Ovary (tissue), 9 donors: ENCODE data around the gene COL18A1. TPM values are rescaled to one million over a fixed set of nuclear protein-coding genes. Genes with fewer than 3 reads are reported as not detected.
A peak's percentile ranks its signal among the peaks of the same experiment; 100 is the strongest.

ENCODE experiments used
- DNase-seq, 5 donors: peaks; one replicate each; pipeline ENCODE4 v3.0.0-alpha.2; 2019 to 2020
- H3K27ac ChIP-seq, 2 donors: fragments of 200-600 bp; one replicate each; pipeline versions ENCODE4 v1.5.1 to v1.8.0; 2019 to 2022
- H3K27me3 ChIP-seq: fragments of 200-600 bp; one replicate; pipeline ENCODE4 v1.8.0; 2022
- H3K36me3 ChIP-seq: fragments of 200-600 bp; sonication (generic); one replicate; pipeline ENCODE4 v1.5.1; 2019
- H3K4me1 ChIP-seq: one replicate; pipeline ENCODE4 v1.8.1; 2013; ENCODE audit warnings: mild to moderate bottlenecking, moderate library complexity; ENCODE audit not compliant: insufficient read depth
- H3K4me3 ChIP-seq: fragments of 200-600 bp; sonication (generic); one replicate; pipeline ENCODE4 v1.5.1; 2017
- H3K9me3 ChIP-seq, 2 donors: fragments of 200-600 bp in 1 of 2; sonication (generic) in 1 of 2; one replicate each; pipeline versions ENCODE4 v1.5.1 to v1.8.1; 2013 to 2019; ENCODE audit warnings: mild to moderate bottlenecking in 1 of 2, moderate library complexity in 1 of 2
- EP300 ChIP-seq: sonication (generic); formaldehyde crosslinking; IDR thresholded peaks from one replicate; pipeline ENCODE4 v1.6.1; 2017; ENCODE audit warnings: antibody characterized with exemption
- POLR2A ChIP-seq: fragments of 450-650 bp; IDR thresholded peaks from one replicate; pipeline ENCODE4 v1.6.1; 2017; ENCODE audit warnings: antibody characterized with exemption, mild to moderate bottlenecking, moderate library complexity
- WGBS, 3 donors: extraction: QIAGEN DNeasy Blood & Tissue Kit in 1 of 3; methylation state at CpG; one replicate each; pipeline versions ENCODE4 v1.1.5 to v1.1.7; 2013 to 2017; 5-methylcytosine and 5-hydroxymethylcytosine counted together
- intact Hi-C, 4 donors: fragments of 100-400 bp; cut with DNase I; formaldehyde crosslinking; loops; one replicate each; pipeline versions ENCODE4 v1.11.0 to v1.15.1; 2022 to 2023
- polyA plus RNA-seq, 2 donors: library from polyadenylated mRNA; stranded (reverse); fragments of 200-250 nt in 1 of 2; fragments of 350-450 nt in 1 of 2; fragmentation: Illumina TruSeq in 1 of 2; extraction: RNeasy Lipid Tissue Mini Kit (QIAGEN cat#74804) in 1 of 2; gene quantifications; one replicate each; pipeline ENCODE4 v1.2.3, GENCODE V29; 2013 to 2014
- total RNA-seq, 7 donors: library from RNA; depleted of rRNA in 2 of 7; stranded (reverse); fragments of >200 nt in 2 of 7; fragmentation: NEBNext Ultra II Directional in 3 of 7; extraction: Animal tissue kit (Norgen Biotek cat#: 25700) in 3 of 7; gene quantifications; one replicate each; pipeline versions ENCODE4 v1.1.0 to v1.2.4, GENCODE V29; 2016 to 2023
- TF ChIP-seq, protein P1 (sequence below), 3 donors: fragments of 450-650 bp in 2 of 3; fragments of 200-600 bp in 1 of 3; IDR thresholded peaks; one replicate each; pipeline versions ENCODE4 v1.5.1 to v1.8.0; 2016 to 2022; ENCODE audit warnings: antibody characterized with exemption in 3 of 3, mild to moderate bottlenecking in 1 of 3
- donor health status: DM: no; HTN: no; CAD: no; lungs with moderate emphysema.
- donor health status: DM: no; HTN: no; CAD: no.
- donor health status: Bipolar disorder and iron deficiency.
- donor health status: DM: yes; HTN: yes; CAD: no.
- donor health status: DM: no; HTN: no; CAD: no.
- donor health status: DM: yes; HTN: yes; CAD: no.

The COL18A1 gene
- total and polyA plus RNA-seq, 9 donors, result 11.1 to 353 (median 268) TPM

DNA sequence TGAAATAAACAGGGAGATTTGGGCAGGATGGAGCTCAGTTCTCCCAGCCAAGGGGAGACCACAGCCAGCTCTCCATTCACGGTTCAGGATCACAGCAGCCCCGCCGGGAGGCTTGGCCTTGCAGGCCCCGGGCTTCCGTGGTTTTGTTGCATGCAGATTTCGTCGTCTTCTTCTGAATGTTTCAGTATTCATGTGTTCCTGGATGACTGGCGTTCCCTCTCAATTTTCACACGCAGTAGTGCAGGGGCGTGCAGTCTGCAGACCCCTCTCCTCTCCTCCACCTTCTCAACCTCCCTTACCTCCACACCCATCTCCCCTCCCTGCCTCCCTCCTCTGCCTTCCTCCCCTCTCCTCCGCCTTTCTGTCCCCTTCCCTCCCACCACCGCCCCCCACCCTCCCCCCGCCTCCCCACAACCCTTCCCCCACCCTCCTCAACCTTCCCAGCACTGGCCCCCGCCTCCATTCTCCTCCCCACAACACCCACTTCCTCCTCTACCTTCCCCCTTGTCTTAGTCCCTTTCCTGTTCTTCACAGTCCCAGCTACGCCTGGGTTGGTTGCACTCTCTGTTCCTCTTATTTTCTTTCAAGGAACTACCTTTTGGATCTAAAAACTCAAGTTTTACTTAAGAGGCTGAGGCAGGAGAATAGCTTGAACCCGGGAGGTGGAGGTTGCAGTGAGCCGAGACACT is 145.7 kb downstream of the COL18A1 start:
- TF ChIP-seq, protein P1, sequence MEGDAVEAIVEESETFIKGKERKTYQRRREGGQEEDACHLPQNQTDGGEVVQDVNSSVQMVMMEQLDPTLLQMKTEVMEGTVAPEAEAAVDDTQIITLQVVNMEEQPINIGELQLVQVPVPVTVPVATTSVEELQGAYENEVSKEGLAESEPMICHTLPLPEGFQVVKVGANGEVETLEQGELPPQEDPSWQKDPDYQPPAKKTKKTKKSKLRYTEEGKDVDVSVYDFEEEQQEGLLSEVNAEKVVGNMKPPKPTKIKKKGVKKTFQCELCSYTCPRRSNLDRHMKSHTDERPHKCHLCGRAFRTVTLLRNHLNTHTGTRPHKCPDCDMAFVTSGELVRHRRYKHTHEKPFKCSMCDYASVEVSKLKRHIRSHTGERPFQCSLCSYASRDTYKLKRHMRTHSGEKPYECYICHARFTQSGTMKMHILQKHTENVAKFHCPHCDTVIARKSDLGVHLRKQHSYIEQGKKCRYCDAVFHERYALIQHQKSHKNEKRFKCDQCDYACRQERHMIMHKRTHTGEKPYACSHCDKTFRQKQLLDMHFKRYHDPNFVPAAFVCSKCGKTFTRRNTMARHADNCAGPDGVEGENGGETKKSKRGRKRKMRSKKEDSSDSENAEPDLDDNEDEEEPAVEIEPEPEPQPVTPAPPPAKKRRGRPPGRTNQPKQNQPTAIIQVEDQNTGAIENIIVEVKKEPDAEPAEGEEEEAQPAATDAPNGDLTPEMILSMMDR (IDR thresholded peaks at IDR 0.05), result no peak
- TF ChIP-seq EP300 (no peak), POLR2A (no peak)
- peaks cover 4% of the 10 kb centered on the region for H3K4me1 ChIP-seq
- no peaks in the 10 kb centered on the region for H3K9me3 ChIP-seq
- no peaks in the 10 kb centered on the region for H3K36me3 ChIP-seq
- DNase-seq, result peak in 3 of 5 donors; percentile 6 to 33 (median 21)
- intact Hi-C loops, result loop anchor here in 2 of 4 donors (10.0 kb wide), 1 partner anchor 274 kb away; no protein-coding TSS in a partner anchor
- no peaks in the 10 kb centered on the region for H3K27me3 ChIP-seq
- H3K27ac ChIP-seq, result no peak overlapping the region
- no peak overlapping the region for H3K4me3 ChIP-seq
- 34 to 41% (median 38%) methylated on average over 17 of the region's 17 CpGs for WGBS, 3 donors

DNA sequence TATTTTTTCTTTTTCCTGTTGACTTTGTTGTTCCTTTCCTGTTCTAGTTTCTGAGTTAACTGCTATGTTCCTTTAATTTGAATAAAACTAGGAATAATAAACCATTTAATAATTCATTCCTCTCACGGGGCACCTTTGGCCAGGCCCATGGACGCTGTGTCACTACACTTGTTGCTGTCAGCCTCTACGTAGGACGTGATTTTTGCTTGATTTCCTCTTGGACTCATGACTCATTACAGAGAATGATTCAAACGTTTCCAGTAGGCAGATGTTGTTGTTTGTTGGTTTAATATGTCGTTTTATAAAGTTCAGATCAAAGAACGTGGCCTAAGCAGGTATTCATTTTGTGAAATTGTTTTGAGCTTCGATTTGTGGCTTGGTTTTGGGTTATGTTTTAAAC is 146.4 kb downstream of the COL18A1 start:
- 59 to 70% (median 66%) methylated on average over 8 of the region's 8 CpGs for WGBS, 3 donors
- no peaks in the 10 kb centered on the region for H3K27me3 ChIP-seq
- intact Hi-C loops, result loop anchor here in 2 of 4 donors (10.0 kb wide), 1 partner anchor 273 kb away; no protein-coding TSS in a partner anchor
- H3K4me1 ChIP-seq, result peaks cover 4% of the 10 kb centered on the region
- DNase-seq, result peak in 3 of 5 donors; percentile 5 to 13 (median 7)
- no peak for TF ChIP-seq EP300
- no peak for TF ChIP-seq POLR2A
- TF ChIP-seq, protein P1 (IDR thresholded peaks at IDR 0.05), result no peak
- no peak overlapping the region for H3K4me3 ChIP-seq
- H3K36me3 ChIP-seq, result no peaks in the 10 kb centered on the region
- H3K27ac ChIP-seq, result no peak overlapping the region
- H3K9me3 ChIP-seq, result no peaks in the 10 kb centered on the region

DNA sequence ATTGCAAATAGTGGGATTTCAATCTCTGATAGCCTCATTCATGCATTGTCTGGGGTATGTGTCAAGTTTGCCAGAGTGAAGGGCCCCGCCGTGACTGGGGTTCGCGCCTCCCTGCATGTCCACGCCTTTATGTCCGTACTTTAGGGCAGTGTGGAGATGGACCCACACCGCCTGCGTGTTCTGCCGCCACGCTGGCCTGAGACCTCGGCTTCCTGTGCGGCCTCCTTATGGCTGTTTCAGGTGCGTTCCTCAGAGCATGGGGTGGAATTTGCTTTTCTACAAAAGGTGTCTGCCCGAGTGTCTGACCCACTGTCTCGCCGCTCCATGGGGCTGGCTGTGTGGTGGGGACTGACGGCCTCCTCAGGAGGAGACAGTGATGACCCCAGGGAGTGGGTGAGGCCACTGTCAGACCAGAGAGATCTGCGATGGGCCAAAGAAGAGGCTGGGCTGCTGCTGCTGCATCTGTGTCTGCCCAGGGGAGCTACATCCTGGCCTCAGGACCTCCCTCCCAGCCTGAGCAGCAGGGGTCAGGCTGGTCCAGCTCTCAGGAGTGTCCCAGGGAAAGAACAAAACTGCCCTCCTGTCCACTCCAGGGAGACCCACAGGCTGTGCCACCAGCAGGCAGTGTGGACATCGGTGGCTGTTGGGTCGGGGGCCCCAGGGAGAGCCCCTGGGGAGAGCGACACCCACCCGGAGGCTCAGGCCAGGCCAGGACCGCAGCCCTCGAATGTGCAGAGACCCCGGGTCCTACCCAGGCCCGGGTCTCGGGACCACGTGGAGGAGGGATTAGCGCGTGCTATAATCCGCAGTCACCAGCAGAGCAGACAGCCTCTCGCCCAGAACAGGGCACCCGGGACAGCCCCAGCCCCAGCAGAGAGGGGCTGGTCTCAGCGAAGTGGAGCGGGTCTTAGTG is 147.1 kb downstream of the COL18A1 start:
- TF ChIP-seq POLR2A (no peak), EP300 (no peak)
- TF ChIP-seq, protein P1 (IDR thresholded peaks at IDR 0.05), result no peak
- H3K4me1 ChIP-seq, result peaks cover 4% of the 10 kb centered on the region
- intact Hi-C loops, result loop anchor here in 2 of 4 donors (10.0 kb wide), 1 partner anchor 273 kb away; no protein-coding TSS in a partner anchor
- H3K27me3 ChIP-seq, result no peaks in the 10 kb centered on the region
- no peaks in the 10 kb centered on the region for H3K9me3 ChIP-seq
- no peak overlapping the region for H3K4me3 ChIP-seq
- DNase-seq, result peak in 3 of 5 donors; percentile 27 to 33 (median 31)
- WGBS, 3 donors, result 89 to 91% (median 90%) methylated on average over 32 to 35 of the region's 35 CpGs
- no peak overlapping the region for H3K27ac ChIP-seq
- no peaks in the 10 kb centered on the region for H3K36me3 ChIP-seq

DNA sequence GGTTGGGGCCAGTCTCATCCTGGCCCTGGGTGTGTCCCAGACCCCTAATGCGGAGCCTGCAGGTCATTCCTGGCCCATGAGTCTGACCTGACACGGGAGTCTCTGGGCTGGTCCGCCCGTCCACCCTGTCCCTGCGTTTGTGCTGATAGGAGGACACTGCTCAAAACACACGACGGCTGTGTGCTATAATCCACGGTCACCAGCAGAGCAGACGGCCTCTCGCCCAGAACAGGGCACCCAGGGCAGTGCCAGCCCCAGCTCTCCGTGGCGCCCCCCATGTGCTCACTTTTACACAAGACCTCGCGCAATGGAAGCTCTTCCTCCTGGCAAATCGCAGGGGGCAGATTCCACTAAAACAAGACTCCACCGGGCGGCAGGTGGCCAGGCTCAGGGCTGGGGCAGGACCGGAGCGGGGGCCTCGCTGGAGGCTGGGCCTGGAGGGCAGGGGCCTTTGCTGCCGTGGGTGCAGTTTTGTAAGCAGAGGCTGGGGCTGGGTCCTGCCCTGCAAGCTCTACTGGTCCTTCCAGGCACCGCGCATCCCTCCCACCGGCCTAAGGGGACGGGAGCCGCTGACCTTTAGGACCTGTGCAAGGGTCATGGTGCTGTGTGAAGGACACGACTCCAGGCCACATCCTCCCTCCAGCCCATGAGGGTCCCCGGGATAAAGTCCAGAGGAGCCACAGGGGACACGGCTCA is 147.9 kb downstream of the COL18A1 start:
- Histone ChIP-seq H3K27ac (no peak overlapping the region), H3K9me3 (no peaks in the 10 kb centered on the region), H3K4me3 (no peak overlapping the region), H3K36me3 (no peaks in the 10 kb centered on the region), H3K27me3 (no peaks in the 10 kb centered on the region), H3K4me1 (peaks cover 4% of the 10 kb centered on the region)
- TF ChIP-seq, protein P1 (IDR thresholded peaks at IDR 0.05), result no peak
- TF ChIP-seq EP300, result no peak
- no peak for TF ChIP-seq POLR2A
- peak in 2 of 5 donors; percentile 33 to 36 for DNase-seq
- intact Hi-C loops, result loop anchor here in 2 of 4 donors (10.0 kb wide), 1 partner anchor 272 kb away; no protein-coding TSS in a partner anchor
- 77 to 86% (median 82%) methylated on average over 29 of the region's 29 CpGs for WGBS, 3 donors
